Thyroid gland (tissue), 4 donors: Measurements from ENCODE around the gene CISD2. TPM values are rescaled to one million over a fixed set of nuclear protein-coding genes. Genes with fewer than 3 reads are reported as not detected.

Experiments used
- DNase-seq, 2 donors: peaks; one replicate each; pipeline ENCODE4 v3.0.0-alpha.2; 2019
- H3K27ac ChIP-seq, 3 donors: fragments of 200-600 bp; sonication (generic); 1 replicate in 2 of 3; 2 replicates in 1 of 3; pipeline ENCODE4 v1.5.1; 2016 to 2019; ENCODE audit warnings: mild to moderate bottlenecking in 1 of 3, moderate library complexity in 1 of 3
- H3K27me3 ChIP-seq: fragments of 200-600 bp; sonication (generic); one replicate; pipeline ENCODE4 v1.5.1; 2019
- H3K36me3 ChIP-seq, 2 donors: fragments of 200-600 bp; sonication (generic); one replicate each; pipeline ENCODE4 v1.5.1; 2016 to 2019
- H3K4me1 ChIP-seq, 2 donors: fragments of 200-600 bp; sonication (generic); one replicate each; pipeline ENCODE4 v1.5.1; 2017 to 2019
- H3K4me3 ChIP-seq, 3 donors: fragments of 200-600 bp; sonication (generic); replicated peaks in 1 of 3; 1 replicate in 2 of 3; 2 replicates in 1 of 3; pipeline ENCODE4 v1.5.1; 2016; ENCODE audit warnings: mild to moderate bottlenecking in 1 of 3
- H3K9me3 ChIP-seq: fragments of 200-600 bp; sonication (generic); one replicate; pipeline ENCODE4 v1.5.1; 2017
- POLR2A ChIP-seq, 2 donors: fragments of 450-650 bp; IDR thresholded peaks; one replicate each; pipeline ENCODE4 v1.6.1; 2017; ENCODE audit warnings: antibody characterized with exemption in 2 of 2, mild to moderate bottlenecking in 2 of 2, moderate library complexity in 1 of 2
- WGBS, 2 donors: methylation state at CpG; one replicate each; pipeline ENCODE4 v1.1.5; 2017; 5-methylcytosine and 5-hydroxymethylcytosine counted together
- intact Hi-C: fragments of 100-400 bp; cut with DNase I; formaldehyde crosslinking; loops from one replicate; pipeline ENCODE4 v1.15.1; 2023
- total RNA-seq, 4 donors: library from RNA; depleted of rRNA; stranded (reverse); fragments of >200 nt; gene quantifications; one replicate each; pipeline ENCODE4 v1.2.3, GENCODE V29; 2016
- TF ChIP-seq, protein P1 (sequence below), 6 experiments: fragments of 200-600 bp in 3 of 6; fragments of 450-650 bp in 3 of 6; sonication (generic) in 3 of 6; IDR thresholded peaks; one replicate each; pipeline ENCODE4 v1.5.1; 2016 to 2019; ENCODE audit warnings: antibody characterized with exemption in 6 of 6, mild to moderate bottlenecking in 2 of 6, inconsistent platforms in 1 of 6, moderate library complexity in 1 of 6

The CISD2 gene
- total RNA-seq, 4 donors from 2014 or later: 29.3 to 37.0 (median 33.7) TPM

- intact Hi-C loops: no loop called here
- no peak for DNase-seq
- no peaks in the 10 kb centered on the region for H3K36me3 ChIP-seq
- H3K4me3 ChIP-seq: no peak overlapping the region
- no peaks in the 10 kb centered on the region for H3K4me1 ChIP-seq
- no peaks in the 10 kb centered on the region for H3K27me3 ChIP-seq
- no peaks in the 10 kb centered on the region for H3K9me3 ChIP-seq
- H3K27ac ChIP-seq: no peak overlapping the region
- WGBS, 2 donors: 98% methylated on average over 8 of the region's 8 CpGs
- TF ChIP-seq POLR2A (IDR thresholded peaks at IDR 0.05): no peak
- TF ChIP-seq, protein P1, sequence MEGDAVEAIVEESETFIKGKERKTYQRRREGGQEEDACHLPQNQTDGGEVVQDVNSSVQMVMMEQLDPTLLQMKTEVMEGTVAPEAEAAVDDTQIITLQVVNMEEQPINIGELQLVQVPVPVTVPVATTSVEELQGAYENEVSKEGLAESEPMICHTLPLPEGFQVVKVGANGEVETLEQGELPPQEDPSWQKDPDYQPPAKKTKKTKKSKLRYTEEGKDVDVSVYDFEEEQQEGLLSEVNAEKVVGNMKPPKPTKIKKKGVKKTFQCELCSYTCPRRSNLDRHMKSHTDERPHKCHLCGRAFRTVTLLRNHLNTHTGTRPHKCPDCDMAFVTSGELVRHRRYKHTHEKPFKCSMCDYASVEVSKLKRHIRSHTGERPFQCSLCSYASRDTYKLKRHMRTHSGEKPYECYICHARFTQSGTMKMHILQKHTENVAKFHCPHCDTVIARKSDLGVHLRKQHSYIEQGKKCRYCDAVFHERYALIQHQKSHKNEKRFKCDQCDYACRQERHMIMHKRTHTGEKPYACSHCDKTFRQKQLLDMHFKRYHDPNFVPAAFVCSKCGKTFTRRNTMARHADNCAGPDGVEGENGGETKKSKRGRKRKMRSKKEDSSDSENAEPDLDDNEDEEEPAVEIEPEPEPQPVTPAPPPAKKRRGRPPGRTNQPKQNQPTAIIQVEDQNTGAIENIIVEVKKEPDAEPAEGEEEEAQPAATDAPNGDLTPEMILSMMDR (IDR thresholded peaks at IDR 0.05): no peak
Measured at GRCh38 chr4:102847687-102848086, 21.1 kb upstream of the CISD2 start.

DNA sequence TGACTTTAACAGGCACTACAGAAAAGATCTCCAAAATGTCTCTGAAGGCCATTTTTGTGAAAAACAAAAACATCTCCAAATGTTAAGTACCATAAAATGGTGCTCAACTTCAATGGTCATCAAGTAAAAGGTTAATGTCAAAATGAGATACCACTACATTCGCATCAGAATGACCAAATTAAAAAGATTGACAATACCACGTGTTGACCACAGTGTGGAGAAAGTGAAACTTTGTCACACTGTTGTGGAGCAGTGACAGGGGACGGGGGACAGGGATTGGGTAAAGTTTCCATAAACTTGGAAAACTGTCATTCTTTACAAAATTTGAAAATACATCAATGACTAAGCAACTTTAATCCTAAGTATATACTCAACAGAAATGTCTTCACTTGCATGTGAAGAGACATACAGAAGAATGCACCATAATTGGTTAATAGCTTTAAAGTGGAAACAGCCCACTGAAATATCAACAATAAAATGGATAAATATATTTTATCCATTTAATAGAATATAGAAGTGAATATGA, 19.1 kb upstream of the CISD2 start:
- intact Hi-C loops: no loop called here
- DNase-seq: no peak
- no peak for TF ChIP-seq POLR2A (IDR thresholded peaks at IDR 0.05)
- TF ChIP-seq, protein P1 (IDR thresholded peaks at IDR 0.05): no peak
- no peaks in the 10 kb centered on the region for H3K9me3 ChIP-seq
- H3K4me3 ChIP-seq: no peak overlapping the region
- 81 to 82% methylated on average over 3 of the region's 3 CpGs for WGBS, 2 donors
- H3K4me1 ChIP-seq: no peaks in the 10 kb centered on the region
- H3K27ac ChIP-seq: no peak overlapping the region
- no peaks in the 10 kb centered on the region for H3K27me3 ChIP-seq
- no peaks in the 10 kb centered on the region for H3K36me3 ChIP-seq

DNA sequence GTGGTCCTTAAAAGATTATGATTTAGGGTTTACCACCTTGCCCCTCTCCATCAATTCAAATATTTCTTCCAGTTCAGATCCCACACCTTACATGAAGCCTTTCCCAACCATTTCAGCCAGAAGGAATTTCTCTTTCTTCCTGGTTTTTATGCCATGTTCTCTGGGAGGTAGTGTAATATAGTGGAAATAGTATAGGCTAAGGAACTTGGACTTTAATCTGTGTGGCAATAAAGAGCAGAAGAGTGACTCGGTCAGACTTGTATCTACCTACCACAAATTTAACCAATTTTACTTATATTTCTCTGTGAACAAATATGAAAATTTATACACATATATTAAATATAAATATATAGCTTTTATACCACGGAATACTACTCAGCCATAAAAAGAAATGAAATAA, 18.4 kb upstream of the CISD2 start:
- TF ChIP-seq, protein P1 (IDR thresholded peaks at IDR 0.05): no peak
- TF ChIP-seq POLR2A (IDR thresholded peaks at IDR 0.05): no peak
- intact Hi-C loops: no loop called here
- WGBS, 2 donors: 91 to 96% methylated on average over 2 of the region's 2 CpGs

DNA sequence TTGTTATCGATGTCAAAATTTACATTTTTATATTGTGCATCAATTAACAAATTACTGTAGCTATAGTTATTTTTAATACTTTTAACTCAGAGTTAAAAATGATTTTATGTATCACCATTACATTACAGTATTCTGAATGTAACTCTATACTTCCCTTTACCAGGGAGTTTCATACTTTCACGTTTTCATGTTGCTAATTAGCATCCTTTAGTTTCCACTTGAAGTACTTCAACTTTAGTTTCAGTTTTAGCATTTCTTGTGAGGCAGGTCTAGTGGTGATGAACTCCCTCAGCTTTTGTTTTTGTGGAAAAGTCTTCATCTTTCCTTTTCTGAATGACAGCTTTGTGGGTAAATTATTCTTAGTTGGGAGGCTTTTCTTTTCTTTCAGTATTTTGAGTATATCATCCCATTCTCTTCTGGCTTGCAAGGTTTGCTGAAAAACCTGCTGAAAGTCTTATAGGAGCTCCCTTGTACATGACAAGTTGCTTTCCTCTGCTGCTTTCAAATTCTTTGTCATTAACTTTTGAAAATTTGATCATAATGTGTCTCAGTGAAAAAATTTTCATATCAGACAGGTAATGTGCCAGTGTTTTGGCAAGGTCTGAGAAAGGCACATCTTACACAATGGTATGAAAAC, 9.8 kb upstream of the CISD2 start:
- Histone ChIP-seq H3K4me1 (no peaks in the 10 kb centered on the region), H3K4me3 (no peak overlapping the region), H3K27ac (no peak overlapping the region), H3K27me3 (no peaks in the 10 kb centered on the region), H3K9me3 (no peaks in the 10 kb centered on the region), H3K36me3 (no peaks in the 10 kb centered on the region)
- DNase-seq: no peak
- WGBS, 2 donors: 88 to 94% methylated on average over 2 of the region's 2 CpGs
- intact Hi-C loops: no loop called here
- TF ChIP-seq, protein P1 (IDR thresholded peaks at IDR 0.05): no peak
- TF ChIP-seq POLR2A (IDR thresholded peaks at IDR 0.05): no peak

More for the DNA sequence above, 18.4 kb upstream of the CISD2 start:
- H3K36me3 ChIP-seq: no peaks in the 10 kb centered on the region
- no peak overlapping the region for H3K4me3 ChIP-seq
- no peaks in the 10 kb centered on the region for H3K27me3 ChIP-seq
- no peaks in the 10 kb centered on the region for H3K4me1 ChIP-seq
- no peaks in the 10 kb centered on the region for H3K9me3 ChIP-seq
- no peak overlapping the region for H3K27ac ChIP-seq
- no peak for DNase-seq

DNA sequence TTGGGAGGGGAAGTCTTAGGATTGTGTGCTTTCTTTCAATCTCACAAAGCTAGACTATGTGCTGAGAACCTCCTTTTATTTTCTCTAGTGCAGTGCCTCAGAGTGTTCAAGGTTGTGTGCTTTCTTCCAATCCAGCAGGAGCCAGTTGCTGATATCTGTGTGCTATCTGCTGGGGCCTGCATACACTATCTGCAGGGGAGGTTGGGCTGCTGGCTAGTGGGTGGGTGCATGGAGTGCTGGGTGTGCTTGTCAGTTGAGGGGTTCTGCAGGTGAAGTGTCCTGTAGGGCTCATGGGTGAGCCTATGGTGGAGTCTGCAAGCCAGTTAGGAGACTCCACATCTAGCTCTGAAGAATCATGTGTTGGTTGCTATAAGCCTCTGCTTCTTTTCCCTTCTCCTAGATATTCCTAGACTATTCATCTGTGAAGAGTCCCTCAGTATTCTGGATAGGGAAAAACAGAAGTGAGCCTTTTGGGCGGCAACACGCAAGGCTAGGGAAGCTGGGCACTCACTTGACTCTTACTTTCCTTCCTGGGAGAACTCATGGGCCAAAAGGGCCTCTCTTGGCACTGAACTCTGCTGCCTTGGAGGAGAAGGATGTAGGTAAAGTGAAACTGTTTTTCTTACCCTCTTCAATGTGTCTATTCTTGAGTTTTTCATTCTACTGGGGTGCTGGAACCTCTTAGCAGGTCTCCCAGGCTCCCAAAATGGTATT, 8.0 kb upstream of the CISD2 start:
- no peaks in the 10 kb centered on the region for H3K36me3 ChIP-seq
- WGBS, 2 donors: 90 to 96% methylated on average over 2 of the region's 2 CpGs
- no peaks in the 10 kb centered on the region for H3K4me1 ChIP-seq
- H3K27me3 ChIP-seq: no peaks in the 10 kb centered on the region
- intact Hi-C loops: no loop called here
- no peak for DNase-seq
- H3K9me3 ChIP-seq: no peaks in the 10 kb centered on the region
- TF ChIP-seq, protein P1 (IDR thresholded peaks at IDR 0.05): no peak
- no peak for TF ChIP-seq POLR2A (IDR thresholded peaks at IDR 0.05)
- H3K4me3 ChIP-seq: no peak overlapping the region
- no peak overlapping the region for H3K27ac ChIP-seq
